Thyroid gland (tissue), 4 donors: ENCODE measurements around the gene BCL2.

Experiments
- POLR2A ChIP-seq, 2 donors: fragments of 450-650 bp; IDR thresholded peaks; one replicate each; pipeline ENCODE4 v1.6.1; 2017; ENCODE audit warnings: antibody characterized with exemption in 2 of 2, mild to moderate bottlenecking in 2 of 2, moderate library complexity in 1 of 2
- TF ChIP-seq, protein P1 (sequence below), 6 experiments: fragments of 200-600 bp in 3 of 6; fragments of 450-650 bp in 3 of 6; sonication (generic) in 3 of 6; IDR thresholded peaks; one replicate each; pipeline ENCODE4 v1.5.1; 2016 to 2019; ENCODE audit warnings: antibody characterized with exemption in 6 of 6, mild to moderate bottlenecking in 2 of 6, inconsistent platforms in 1 of 6, moderate library complexity in 1 of 6

DNA sequence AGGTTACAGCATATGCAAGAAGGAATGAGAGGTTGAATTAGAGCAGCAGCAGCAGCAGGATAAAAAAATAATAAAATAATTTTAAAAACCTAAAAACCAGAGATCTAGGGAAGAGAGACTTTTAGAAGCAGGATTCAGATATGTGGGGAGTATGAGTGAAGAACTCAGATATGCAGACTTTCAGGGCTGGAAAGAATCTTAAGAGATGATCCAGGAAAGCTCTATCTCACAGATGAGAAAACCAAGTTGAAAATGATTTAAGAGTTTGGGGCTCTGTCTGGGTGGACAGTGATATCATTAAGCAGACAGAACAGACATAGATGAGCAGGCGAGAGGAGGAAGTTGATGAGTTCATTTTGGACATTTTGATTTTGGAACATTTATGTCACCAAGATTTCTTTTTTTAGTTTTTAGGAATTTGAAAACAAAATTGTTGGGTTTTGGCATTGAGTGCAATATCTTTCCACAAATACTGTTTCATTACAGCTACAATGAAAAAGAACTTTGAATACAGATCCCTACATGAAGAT lies 31.8 kb downstream of the BCL2 start:
- TF ChIP-seq, protein P1, sequence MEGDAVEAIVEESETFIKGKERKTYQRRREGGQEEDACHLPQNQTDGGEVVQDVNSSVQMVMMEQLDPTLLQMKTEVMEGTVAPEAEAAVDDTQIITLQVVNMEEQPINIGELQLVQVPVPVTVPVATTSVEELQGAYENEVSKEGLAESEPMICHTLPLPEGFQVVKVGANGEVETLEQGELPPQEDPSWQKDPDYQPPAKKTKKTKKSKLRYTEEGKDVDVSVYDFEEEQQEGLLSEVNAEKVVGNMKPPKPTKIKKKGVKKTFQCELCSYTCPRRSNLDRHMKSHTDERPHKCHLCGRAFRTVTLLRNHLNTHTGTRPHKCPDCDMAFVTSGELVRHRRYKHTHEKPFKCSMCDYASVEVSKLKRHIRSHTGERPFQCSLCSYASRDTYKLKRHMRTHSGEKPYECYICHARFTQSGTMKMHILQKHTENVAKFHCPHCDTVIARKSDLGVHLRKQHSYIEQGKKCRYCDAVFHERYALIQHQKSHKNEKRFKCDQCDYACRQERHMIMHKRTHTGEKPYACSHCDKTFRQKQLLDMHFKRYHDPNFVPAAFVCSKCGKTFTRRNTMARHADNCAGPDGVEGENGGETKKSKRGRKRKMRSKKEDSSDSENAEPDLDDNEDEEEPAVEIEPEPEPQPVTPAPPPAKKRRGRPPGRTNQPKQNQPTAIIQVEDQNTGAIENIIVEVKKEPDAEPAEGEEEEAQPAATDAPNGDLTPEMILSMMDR (IDR thresholded peaks at IDR 0.05) = no peak
- TF ChIP-seq POLR2A (IDR thresholded peaks at IDR 0.05) = no peak
